Measurements from ENCODE around the gene ZNF146. TPM values are rescaled to one million over a fixed set of nuclear protein-coding genes. Genes with fewer than 3 reads are reported as not detected.
"Not testable (repeated sequence)": the region's sequence is repeated elsewhere in the genome, so short reads cannot be mapped to it uniquely, and the experiment has no call there.

The ZNF146 gene
- 100 to 1,000 TPM; 145 to 170 (median 162) TPM for polyA plus RNA-seq (ENCODE audit: insufficient read length in 3 of 3)

DNA sequence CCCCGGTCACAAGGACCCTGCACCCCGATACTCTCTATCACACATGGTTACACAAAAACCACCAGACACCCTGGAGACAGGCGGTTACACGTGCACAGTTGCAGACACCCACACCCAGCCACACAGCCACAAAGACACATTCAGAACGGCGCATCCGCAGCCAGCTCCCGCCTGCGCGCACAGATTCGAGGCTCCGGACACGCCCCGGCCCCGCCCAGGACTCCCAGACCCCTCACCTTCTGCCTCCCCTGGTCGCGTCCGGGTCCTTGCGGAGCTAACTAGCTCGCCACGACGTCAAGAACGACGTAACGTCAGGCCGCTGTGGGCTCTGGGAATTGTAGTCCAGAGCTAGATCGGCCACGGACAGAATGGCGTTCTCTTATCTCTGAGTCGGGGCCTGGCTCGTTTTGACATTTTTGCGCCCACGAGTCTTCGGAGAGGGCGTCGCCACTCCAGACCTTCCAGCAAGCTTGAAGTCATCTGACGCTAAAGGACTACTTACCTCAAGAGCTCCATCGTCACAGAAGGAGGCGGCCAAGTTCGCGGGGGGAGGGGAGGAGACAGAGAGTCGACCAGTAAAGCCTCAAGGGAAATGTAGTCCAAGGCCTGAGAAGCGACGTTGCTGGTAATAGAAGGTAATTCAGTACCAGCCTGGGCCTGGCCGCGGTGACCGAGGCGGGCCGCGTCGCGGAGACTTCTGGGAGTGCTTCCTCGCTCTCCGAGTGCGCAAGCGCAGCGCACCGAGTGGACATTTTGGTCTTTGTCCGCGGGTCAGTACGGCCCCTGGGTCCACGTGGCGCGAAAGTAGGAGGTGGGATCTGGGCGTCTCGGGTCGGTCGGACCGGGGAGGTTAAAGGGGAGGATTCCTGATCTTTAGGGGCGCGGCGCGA lies at the start of gene ZNF146, which contains the start of gene ZNF565:
ZNF146 (plus strand) TSS at position 721 of the 890 bp plus-strand sequence. CDS start 21,335 bp downstream, outside the sequence.
ZNF565 (minus strand) TSS at position 280 of the 890 bp plus-strand sequence. CDS start 12,680 bp downstream, outside the sequence.
- peak; percentile 96 to 98 (median 97) for DNase-seq (ENCODE audit: low read depth in 3 of 3, low spot score in 2 of 3)

DNA sequence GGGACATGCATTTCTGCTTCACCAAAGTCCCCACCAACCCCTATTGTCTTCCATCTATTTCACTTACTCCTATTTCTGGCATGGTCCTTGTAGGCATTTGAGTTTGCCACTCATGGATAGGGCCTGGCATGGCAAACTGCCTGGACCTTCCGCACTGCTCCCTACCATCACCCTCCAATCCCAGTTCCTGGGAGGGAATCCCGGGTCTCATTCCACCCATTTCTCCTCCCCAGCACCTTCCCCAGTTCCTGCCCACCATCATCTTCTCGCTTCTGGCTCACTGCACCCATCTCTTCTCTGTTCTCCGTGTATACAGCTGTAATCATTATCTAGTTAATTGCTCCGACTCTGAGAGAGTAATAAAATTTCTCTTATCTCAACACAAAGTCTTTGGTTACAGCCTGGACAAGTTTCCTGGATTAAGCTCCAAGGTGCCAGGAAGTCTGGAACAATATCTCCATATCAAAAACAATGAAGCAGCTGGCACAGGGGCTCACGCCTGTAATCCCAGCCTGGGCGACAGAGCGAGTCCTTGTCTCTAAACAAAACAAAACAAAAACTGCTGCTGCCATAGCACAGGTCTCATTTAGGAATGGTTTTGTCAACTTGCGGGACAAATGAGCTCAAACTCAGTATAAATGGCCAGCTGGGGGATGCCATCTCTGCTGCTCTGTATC lies 45.7 kb upstream of the ZNF146 start:
- DNase-seq (ENCODE audit: low read depth in 3 of 3, low spot score in 2 of 3), result peak in 2 of 3 donors; percentile 36 to 56

DNA sequence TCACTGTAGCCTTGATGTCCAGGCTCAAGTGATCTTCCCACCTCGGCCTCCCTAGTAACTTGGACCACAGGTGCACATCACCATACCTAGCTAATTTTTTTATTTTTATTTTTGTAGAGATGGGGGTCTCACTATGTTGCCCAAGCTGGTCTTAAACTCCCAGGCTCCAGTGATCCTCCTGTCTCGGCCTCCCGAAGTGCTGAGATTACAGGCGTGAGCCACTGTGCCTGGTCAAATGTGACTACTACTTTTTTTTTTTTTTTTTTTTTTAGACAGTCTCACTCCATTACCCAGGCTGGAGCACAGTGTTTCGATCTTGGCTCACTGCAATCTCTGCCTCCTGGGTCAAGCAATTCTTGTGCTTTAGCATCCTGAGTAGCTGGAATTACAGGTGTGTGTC lies 42.1 kb upstream of the ZNF146 start:
- DNase-seq (ENCODE audit: low read depth in 3 of 3, low spot score in 2 of 3), result no peak

- DNase-seq (ENCODE audit: low read depth in 3 of 3, low spot score in 2 of 3), result not testable (repeated sequence)
Measured at GRCh38 chr19:36173846-36174245, 41.1 kb upstream of the ZNF146 start.

GRCh38 chr19:36179077-36179476 lies 35.8 kb upstream of the ZNF146 start:
- not testable (repeated sequence) for DNase-seq (ENCODE audit: low read depth in 3 of 3, low spot score in 2 of 3)

DNA sequence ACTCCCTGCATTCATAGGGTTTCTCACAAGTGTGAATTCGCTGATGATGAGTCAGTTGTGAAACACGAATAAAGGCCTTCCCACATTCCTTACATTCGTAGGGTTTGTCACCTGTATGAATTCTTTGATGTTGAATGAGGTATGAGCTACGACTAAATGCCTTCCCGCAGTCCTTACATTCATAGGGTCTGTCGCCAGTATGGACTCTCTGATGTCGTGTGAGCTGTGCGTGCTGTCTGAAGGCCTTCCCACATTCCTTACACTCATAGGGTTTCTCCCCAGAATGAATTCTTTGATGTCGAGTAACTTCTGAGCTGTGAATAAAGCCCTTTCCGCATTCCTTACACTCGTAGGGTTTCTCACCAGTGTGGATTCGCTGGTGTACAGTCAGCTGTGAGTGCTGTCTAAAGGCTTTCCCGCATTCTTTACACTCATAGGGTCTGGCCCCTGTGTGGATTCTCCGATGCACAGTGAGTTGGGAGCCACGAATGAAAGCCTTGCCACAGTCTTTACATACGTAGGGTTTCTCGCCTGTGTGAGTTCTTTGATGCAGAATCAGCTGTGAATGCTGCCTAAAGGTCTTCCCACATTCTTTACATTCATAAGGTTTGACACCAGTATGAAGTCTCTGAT lies 32.2 kb upstream of the ZNF146 start:
- DNase-seq (ENCODE audit: low read depth in 3 of 3, low spot score in 2 of 3), result no peak

- DNase-seq (ENCODE audit: low read depth in 3 of 3, low spot score in 2 of 3), result no peak
Measured at GRCh38 chr19:36183245-36183628, 31.7 kb upstream of the ZNF146 start.

DNA sequence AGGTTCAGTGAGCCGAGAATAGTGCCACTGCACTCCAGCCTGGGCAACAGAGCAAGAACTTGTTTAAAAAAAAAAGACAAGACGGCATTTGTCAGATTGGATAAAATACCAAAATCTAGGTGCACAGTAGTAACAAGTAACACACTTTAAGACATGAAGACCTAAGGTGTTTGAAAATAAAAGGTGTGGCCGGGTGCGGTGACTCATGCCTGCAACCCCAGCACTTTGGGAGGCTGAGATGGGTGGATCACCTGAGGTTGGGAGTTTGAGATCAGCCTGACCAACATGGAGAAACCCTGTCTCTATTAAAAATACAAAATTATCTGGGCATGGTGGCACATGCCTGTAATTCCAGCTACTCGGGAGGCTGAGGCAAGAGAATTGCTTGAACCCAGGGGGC lies 28.2 kb upstream of the ZNF146 start:
- not testable (repeated sequence) for DNase-seq (ENCODE audit: low read depth in 3 of 3, low spot score in 2 of 3)

- no peak for DNase-seq (ENCODE audit: low read depth in 3 of 3, low spot score in 2 of 3)
Measured at GRCh38 chr19:36196249-36196648, 18.7 kb upstream of the ZNF146 start.

DNA sequence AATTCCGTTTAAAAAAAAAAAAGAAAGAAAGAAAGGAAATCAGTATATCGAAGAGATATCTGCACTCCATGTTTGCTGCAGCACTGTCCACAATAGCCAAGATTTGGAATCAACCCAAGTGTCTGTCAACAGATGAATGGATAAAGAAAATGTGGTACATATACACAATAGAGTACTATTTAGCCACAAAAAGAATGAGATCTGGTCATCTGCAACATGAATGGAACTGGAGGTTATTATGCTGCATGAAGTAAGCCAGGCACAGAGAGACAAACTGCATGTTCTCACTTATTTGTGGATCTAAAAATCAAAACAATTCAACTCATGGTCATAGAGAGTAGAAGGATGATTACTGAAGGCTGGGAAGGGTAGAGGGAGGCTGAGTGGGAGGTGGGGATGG lies 16.8 kb upstream of the ZNF146 start:
- DNase-seq (ENCODE audit: low read depth in 3 of 3, low spot score in 2 of 3), result no peak

- DNase-seq (ENCODE audit: low read depth in 3 of 3, low spot score in 2 of 3), result no peak
Measured at GRCh38 chr19:36201684-36202083, 13.2 kb upstream of the ZNF146 start.

DNA sequence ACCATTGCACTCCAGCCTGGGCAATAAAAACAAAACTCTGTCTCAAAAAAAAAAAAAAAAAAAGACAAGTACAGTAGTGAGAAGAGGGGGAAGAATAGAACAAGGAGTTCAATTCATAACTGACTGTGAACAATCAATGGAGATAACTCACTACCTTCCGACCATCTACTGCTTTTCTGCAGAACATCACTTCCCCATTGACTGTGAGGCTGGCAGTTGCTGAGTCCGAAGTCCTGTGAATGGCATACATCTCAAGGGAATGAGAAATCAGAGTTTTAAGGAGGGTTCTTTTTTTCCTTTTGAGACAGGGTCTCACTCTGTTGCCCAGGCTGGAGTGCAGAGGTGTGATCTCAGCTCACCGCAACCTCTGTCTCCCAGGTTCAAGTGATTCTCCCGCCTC lies 11.6 kb upstream of the ZNF146 start:
- DNase-seq (ENCODE audit: low read depth in 3 of 3, low spot score in 2 of 3), result no peak

DNA sequence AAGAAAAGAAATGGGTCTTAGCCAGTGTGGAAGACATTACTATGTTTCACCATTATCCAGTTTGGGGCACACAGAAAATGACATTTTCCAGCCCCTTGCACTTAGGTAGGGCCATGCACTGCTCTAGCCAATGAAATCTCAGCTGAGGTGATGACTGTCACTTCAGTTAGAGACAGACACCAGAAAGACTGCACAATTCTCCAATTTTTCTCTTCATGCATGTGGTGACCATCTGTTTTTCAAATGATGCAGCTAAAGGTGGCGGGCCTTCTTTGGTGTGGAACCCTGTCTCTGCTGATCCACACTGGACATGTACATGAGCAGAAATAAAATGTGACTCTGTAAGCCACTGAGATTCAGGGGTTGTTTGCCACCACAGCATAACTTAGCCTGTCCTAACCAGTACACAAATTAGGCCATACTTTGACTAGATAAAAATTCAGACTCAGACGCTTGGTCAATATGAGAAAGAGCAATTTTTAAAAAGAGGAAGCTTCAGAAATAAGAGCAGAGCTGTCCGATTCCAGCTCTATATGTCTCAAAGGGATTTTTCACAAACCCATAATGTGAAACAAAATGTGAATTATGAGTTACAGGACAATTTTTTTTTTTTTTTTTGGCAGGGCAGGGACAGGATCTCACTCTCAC lies 7.2 kb upstream of the ZNF146 start:
- DNase-seq (ENCODE audit: low read depth in 3 of 3, low spot score in 2 of 3), result no peak

- no peak for DNase-seq (ENCODE audit: low read depth in 3 of 3, low spot score in 2 of 3)
Measured at GRCh38 chr19:36209372-36209771, 5.5 kb upstream of the ZNF146 start.

- no peak for DNase-seq (ENCODE audit: low read depth in 3 of 3, low spot score in 2 of 3)
Measured at GRCh38 chr19:36210497-36210896, 4.4 kb upstream of the ZNF146 start.

GRCh38 chr19:36212895-36213294 lies 2.0 kb upstream of the ZNF146 start:
- no peak for DNase-seq (ENCODE audit: low read depth in 3 of 3, low spot score in 2 of 3)

DNA sequence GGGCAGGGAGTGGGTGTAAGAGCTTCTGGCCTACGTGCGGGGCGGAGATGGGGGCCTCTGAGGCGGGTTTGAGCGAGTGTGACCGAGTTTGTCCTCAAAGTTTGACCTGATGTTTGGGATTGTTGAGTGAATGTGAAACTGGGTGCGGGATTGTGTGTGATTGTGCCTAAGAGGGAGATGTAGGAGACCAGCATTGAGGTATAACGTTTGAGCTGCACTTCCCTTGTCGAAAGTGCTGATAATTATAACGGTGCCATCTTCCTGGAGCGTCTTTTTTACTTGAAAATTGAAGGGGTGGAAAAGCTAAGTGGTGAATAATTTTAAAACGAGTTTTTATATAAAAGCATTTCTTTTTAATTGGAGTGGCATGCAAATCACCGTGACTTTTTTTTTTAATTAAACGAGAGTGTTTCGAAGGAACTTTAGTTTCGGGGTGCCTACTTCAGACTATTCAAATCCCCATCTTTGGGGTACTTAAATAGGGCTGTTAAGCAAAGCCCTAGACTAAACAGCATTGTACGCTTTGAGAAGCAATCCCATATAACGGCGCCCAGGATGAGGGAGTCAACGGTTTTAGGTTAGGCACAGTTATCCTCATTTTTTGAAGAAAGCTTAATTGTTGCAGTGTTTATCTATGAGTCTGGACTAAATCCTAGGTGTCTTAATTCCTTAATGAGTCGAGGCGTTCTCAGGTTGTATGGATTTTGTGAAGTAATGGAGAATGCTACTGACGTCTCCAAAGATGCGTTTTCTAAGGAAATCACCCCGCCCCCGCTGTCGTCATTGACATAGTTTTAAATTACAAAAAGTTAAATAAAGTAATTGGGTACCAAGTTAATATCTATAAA lies 594 bp downstream of the ZNF146 start:
- peak; percentile 39 to 68 (median 44) for DNase-seq (ENCODE audit: low read depth in 3 of 3, low spot score in 2 of 3)

- no peak for DNase-seq (ENCODE audit: low read depth in 3 of 3, low spot score in 2 of 3)
Measured at GRCh38 chr19:36221474-36221873, 6.6 kb downstream of the ZNF146 start.

DNA sequence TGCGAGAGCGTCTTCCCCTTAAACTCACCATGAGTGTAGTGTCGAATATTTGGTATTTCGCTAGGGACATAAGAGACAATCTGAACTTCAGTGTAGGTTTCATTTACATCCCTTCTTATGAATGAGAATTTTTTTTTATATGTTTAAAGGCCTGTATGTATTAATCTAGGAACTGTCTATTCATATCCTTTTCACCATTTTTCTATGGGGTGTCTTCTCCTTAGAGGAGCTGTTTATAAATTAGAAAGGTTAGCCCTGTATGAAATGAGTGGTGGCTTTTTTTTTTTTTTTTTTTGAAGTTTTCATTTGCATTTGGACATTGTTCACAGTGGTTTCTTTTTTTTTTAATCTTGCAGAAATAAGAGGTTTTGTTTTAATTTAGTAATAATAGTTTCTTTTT lies 7.6 kb downstream of the ZNF146 start:
- no peak for DNase-seq (ENCODE audit: low read depth in 3 of 3, low spot score in 2 of 3)

Measured in right renal cortex interstitium (tissue), 3 donors.